Measurements from ENCODE around the gene ACAA1.
"Not testable (repeated sequence)": the region's sequence is repeated elsewhere in the genome, so short reads cannot be mapped to it uniquely, and the experiment has no call there.

ACAA1 gene

DNA sequence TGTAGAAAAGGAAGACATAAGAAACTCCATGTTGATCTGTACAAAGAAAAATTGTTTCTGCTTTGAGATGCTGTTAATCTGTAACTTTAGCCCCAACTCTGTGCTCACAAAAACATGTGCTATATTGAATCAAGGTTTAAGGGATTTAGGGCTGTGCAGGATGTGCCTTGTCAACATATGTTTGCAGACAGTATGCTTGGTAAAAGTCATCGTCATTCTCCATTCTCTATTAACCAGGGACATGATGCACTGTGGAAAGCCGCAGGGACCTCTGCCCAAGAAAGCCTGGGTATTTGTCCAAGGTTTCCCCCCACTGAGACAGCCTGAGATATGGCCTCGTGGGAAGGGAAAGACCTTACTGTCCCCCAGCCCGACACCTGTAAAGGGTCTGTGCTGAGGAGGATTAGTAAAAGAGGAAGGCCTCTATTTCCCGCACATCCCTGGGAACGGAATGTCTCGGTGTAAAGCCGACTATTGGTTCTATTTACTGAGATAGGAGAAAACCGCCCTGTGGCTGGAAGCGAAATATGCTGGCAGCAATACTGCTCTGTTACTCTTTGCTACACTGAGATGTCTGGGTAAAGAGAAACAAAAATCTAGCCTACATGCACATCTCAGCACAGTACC, 2.3 kb downstream of the ACAA1 start:
- DNase-seq: not testable (repeated sequence)

DNA sequence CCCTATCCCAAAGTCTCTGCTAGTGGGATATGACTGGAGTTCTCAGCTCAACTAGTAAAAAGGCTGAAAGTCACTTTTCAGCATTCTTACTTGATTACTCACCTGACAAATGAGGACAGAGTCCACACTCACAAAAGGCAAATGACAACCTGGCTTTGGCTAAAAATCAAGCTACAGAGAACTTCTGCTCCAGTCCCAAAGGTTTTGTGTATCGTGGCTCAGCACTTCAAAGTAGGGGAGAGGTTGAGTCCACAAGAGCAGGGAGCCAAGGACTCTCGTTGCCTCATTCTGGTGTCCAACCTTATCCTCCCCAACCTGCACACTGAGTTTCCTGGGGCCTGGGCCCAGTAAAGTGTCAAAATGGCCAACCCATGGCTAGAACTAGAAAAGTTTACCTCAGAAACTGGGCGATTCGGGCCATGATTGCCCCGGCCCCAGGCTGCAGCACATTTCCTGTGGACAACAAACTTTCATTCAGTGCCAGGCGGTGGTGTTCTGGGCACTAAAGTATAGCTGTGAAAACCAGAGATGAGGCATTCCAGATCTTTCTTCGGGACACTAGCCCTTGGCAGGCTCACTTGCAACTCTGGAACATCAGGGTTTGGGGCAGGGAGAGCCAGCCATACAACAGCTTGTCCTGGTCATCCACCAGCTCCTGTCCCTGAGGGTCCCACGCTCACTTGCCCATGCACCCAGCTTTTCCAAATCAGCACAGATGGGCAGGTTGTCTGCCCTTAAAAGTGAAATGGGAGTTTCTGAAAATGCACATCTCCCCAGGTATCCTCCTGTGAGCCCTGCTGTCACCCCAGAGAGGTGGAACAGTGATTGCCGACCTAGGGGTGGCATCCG, 3.1 kb downstream of the ACAA1 start:
- no peak for DNase-seq

DNA sequence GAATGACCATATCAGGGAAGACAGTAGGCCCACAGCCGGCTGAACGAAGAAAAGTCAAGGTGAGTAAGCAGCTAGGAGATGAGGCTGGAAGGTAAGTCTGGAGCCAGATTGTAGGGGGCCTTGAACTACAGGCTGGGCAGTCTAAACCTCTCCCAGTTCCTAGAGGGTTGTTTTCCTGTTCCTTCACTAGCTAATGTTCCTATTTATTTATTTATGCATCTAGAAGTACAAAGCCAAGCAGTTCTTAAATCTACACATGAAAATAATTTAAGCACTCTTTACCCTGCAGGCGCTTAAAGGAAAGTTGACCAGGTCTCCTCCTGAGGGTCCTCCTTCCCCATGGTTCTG, 3.7 kb downstream of the ACAA1 start:
- no peak for DNase-seq

DNA sequence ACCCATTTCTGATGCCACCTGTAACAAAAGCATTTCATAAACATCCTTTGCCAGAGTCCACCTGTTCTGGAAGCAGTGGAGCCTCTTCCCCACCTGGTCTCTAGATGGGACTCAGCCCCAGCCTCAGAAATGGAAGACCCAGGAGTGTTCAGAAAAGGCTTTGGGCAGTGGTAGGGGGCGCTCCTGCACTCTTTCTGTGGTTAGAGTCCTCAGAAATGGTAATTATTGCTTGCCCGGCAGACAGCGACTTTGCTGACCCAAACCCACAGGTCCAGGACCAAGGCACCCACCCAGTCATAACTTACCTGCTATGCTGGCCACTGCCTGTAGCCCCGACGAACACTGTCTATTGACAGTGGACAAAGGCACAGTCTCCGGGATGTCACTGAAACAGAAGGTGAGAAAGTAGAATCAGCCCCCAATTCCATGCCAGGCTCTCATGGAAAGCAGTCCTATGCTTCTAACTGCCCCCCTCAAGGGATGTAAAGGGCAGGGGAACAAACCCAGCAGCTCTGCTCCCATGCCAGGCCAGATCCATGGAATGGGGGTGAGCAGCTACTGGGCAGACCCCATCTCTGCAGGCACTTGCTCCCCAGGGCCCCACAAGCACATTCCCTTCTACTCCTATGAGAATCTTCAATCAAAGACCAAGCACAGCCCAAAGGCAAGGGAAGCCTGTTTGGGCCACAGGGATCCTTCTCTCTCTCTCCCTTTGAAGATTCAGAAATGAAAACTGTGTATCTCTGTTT, 5.1 kb downstream of the ACAA1 start:
- no peak for DNase-seq

DNA sequence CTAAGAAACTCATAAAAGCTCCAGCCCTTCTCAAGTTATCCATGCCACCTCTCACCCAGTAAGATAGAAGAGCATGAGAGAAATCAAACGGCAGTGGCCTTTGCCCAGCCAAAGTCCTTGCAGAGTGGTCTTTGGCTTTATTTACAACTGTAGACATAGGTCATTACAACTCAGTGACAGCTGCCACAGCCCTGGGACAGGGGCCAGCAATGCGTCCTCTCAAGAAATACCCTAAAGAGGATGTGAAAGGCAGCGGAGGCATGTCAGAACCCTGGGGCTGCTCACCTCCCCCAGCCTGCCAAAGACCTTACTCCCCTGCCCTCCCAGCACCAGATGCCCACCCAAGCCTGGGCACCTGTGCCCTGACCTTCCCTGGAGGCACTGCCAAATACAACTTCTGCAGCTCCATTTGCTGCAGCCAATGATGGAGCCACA, 6.3 kb downstream of the ACAA1 start:
- DNase-seq: no peak

DNA sequence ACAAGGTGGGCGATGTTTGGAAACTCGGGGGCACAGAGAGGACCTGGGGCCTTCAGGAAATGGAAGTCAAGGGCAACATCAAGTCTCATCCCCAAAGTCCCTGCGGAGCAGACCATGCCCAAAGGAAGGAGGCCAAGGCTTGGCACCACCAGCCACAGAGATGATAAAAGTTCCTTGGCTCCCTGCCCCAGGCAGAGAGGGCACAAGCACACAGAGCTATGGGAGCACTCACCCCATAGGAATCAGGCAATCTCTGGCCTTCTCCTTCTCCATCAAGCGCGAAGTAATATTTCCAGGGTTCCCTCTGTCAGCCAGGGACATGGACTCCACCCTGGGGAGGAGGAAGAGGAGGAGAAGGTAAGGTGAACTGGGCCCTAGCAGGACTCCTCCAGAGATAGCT, 7.9 kb downstream of the ACAA1 start:
- no peak for DNase-seq

DNA sequence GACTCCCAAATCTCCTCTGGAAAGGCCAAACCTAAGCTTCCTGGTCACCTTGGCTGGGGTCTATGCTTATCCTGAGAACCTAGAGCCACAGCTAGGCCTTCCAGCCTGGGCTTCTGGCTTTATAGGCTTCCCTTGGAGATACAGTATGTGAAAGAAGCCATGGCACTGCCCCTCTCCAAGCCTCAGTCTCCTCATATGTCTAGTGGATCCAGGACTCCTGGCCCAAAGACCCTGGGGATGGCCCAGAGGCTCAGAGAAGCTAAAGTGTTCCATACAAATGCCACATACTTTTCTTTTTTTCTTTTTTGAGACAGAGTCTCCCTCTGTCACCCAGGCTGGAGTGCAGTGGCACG, 8.6 kb downstream of the ACAA1 start:
- no peak for DNase-seq

DNA sequence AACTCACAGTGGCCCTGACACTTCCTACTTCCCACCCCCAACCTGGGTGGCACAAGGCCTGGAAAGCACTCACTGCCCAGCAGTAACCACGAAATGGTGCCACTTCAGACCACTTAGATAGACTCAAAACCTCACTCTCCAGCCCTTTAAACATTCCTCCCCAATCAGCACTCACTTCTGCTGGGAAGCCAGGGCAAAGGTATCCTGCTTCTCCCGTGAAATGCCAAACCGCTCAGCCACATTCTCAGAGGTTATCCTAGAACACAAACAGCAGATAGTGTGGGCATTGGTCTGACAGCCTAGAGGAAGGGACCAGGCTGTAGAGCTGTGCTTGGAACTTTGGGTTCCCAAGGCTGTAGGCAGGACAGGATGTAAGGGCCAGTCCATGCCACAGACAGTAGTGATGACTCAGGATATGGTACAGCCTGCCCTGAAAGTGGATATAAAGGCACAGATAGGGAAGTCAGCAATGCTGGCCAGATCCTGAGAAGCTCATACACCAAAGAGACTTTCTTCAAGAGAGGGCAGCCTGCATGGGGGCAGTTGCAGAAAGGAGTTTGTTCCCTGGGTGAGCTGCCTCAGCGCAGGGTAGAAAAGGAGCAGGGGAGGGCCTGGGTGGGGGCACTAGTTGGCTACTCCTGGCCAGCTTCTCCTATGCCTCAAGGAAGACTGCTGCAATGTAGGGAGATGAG, 9.2 kb downstream of the ACAA1 start:
- no peak for DNase-seq

DNA sequence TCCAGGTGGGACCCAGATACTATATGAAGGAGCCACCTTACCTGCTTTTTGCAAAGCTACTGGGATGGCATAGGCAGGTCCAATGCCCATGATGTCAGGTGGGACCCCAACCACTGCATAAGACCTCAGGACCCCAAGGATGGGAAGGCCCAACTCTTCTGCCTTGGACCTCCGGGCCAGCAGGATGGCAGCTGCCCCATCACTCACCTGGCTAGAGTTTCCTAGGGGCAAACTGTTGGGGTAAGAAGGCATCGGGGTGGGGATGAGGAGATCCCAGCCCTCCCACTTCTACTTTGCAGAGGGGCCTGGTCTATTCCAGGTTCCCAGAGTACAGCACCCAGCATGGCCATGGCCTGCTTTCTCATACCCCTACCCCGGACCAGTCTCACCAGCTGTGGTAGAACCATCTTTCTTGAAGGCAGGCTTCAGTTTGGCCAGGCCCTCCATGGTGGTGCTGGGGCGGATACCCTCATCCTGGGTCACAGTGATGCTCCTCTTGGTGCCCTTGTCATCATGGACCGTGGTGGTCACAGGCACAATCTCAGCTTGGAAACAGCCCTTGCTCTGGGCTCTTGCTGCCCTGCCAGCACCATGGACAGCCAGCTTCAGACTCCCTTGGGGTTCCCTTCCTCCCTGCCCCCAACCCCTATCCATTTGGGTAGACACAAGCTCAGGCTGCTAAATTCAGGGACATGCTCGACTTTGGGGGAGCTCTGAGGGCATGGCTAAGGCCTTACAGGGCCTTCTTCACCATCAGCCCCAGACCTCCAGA, 10.6 kb downstream of the ACAA1 start:
- DNase-seq: no peak

DNA sequence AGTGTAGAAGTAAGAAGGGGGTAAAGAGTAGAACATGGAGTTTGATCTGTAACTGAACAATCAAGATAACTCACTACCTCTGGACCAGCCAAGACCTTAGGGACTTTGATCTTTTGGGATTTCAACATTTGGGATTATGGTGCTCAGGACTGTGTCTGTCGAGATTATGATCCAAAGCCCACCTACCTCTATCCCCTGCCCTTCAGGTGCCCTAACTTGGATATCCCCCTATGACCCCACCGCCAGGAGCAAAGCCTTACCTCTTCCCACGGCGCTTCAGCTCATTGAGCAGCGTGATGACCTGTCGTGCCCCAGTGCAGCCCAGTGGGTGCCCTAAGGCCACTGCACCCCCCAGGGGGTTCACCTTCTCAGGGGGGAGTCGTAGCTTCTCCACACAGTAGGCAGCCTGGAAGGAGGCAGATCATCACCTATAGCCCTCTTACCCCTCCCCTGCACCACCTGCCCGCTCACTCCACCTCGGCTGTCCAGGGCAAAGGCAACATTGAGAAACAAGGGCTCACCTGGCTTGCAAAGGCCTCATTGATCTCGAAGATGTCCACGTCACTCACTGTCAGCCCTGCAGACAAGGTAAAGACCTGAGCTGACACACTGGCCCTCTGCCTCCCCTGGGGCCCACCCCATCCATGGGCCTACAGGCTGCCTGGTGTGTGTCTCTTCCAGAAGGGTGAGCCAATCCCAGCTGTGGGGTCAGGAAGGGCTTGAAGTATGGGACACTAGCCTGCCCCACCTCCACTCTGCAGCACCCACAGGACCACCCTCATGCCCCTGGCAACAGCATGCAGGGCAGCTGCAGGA, 11.4 kb downstream of the ACAA1 start:
- DNase-seq: no peak

DNA sequence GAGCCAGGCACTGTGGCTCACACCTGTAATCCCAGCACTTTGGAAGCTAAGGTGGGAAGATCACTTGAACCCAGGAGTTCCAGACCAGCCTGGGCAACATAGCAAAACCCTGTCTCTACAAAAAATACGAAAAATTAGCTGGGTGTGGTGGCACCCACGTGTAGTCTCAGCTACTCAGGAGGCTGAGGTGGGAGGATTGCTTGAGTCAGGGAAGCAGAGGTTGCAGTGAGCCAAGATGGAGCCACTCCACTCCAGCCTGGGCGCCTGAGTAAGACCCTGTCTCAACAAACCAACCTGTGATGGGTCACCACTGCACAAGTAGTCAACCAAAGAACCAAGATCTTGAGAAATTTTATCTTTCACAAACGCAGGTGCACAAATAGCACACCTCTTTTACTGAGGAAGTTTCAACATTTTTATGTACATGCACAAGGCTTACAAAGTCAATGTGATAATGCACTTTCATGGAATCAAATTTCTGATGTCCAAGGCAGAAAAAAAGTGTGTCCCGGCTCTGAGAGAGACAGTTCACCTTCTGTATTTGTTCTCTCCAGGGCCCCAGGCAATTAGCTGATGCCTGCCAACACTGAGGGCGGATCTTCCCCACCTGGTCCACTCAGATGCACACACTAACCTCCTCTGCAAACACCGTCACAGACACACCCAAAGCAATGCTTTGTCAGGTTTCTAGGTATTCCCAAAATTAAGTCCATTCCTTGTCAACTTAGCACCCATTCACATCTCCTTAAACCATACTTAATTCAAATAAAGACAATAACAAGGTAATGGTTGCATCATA, 12.4 kb downstream of the ACAA1 start:
- no peak for DNase-seq

DNA sequence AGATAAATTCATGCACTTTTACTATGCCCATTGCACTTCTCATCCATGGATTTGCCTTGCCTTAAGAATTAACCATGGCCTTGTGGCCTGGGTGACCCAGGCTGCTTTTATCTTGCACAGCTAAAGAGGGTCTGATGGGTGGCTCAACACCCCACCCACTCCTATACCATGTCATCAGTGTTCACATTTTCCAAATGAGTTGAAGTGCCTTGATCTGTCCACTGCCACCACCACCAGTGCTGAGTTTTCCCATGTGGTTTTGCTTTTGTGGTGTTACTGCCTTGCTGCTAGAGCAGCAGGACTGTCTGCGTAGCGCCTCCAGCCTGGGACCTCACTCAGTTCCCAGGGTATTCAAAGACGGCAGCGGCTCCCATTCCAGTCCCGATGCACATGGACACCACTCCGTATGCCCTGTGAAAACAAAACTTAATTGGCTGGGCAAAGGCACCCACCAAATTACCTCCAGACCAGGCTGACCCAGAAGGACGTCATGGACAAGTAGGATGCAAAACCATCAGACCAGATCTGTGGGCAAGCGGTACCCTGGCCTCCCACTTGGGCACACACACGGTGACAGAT, 14.1 kb downstream of the ACAA1 start:
- DNase-seq: no peak

DNA sequence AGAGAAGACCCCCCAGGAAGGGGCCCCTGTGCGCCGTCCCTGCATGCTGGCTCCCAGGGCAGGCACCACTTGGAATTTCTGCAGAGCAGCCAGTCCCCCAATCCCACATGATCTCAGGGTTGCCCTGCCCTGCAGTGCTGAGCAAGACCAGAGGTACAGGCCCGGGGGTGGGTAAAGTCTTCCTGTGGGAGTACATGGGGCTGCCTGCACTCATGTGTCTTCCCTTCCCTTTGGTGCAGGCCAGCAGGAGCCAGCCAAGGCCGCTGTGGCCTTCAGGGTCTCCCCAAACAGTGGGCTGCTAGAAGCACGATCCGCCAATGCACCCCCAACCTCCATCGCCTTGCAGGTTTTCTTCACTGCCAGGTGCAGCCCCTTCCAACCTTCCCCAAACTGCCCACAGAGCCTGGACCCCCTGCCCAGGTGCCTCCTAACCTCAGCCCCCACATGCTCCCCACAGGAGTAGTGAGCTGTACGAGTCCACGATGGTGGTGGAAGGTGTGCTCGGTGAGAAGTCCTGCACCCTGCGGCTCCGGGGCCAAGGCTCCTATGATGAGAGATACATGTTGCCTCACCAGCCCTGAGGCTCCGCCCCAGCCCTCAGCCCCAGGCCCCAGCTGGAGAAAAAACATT, 15.0 kb downstream of the ACAA1 start:
- no peak for DNase-seq

DNA sequence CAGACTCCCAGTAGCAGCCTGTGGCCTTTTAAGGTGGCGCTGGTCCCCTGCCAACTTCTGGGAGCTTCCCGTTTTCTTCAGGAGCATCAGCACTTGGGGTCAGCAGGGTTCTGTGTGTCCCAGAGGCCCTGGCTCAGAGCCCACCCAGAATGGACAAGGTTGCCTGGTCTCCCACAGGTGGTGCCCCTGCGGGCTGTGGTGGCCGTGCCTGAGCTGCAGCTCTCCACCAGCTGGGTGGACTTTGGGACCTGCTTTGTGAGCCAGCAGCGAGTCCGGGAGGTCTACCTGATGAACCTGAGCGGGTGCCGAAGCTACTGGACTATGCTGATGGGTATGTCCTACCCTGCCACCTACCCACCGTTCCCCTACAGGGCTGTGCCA, 15.5 kb downstream of the ACAA1 start:
- no peak for DNase-seq

DNA sequence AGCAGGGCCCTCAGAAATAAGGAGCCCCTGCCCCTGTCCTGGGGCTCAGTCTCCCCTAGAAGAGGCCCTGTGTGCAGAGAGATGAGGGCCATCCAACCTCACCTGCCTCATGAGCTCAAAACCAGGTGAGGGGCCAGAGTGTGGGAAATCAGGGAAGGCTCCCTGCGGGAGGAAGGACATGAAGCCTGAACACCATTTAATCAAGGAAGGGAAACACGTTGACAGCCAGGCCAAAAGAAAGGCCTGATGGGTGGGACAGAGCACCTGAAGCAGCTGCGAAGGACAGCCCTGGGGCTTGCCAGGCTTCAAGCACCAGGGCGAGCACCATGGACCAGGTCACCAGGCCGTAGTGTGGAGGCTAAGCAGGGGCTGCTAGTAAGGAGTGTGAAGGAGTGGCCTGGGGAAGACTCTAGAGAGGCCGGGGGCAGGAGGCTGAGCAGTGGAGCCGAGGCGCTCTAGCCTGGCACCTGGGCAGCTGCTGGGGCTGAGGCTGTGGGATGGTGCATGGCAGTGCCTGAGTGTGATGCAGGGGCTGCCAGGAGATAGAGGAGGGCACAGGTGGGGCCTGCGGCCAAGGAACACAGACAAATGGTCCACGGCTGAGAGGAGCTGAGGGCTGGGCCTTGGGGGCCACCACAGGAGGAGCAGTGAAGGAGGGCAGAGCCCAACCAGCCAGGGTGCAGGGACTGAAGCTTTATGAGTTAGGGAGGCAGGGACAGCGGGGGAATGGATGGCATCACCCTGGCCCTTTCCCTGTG, 16.1 kb downstream of the ACAA1 start:
- no peak for DNase-seq

DNA sequence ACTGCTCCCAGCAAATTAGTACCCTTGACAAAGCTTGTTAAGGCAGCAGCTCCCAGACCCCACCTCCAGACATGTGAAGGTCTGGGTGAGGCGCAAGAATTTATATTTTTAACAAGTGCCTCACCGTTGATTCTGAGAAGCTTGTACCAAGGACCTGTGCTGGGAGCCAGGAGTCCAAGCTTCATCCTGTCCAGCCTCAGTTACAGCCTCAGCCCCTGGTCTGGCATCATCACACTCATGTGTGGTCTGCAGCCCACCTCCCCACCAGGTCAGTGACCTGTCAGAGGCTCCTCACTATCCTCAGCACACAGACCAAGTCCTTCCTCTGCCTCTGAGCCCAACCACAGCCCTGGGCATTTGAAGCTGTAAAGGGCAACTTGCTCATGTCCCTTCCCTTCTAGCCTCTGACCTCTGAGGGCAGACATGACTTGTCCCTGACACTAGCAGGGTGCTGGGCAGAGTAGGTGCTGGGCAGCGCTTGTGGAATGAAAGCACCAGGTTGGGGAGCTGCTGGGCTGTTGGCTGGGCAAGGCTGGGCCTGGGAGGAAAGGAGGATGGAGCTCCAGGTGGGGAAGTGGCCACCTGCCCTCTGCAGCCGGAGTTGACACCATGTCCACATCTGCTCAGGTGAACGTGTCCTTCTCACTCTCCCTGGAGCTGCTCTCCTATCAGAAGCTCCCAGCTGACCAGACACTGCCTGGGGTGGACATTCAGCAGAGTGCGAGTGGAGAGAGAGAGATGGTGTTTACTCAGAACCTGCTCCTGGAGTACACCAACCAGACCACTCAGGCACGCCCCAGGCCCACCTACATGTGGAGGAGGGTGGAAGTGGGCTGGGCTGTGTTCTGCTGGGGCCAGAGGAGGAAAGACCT, 16.9 kb downstream of the ACAA1 start:
- DNase-seq: no peak

DNA sequence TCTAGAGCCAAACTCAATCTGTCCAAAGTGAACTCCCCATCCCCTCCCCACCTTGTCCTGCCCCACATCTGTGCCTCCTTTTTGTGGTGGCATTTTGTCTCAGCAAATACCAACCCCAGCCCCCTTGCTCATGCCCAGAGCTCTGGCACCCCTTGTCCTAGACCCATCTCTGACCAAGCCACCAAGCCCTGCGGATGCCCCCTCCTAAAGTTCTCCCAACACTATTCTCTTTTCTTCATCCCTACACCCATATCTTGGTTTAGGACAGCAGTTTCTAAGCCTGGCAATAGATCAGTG, 17.7 kb downstream of the ACAA1 start:
- no peak for DNase-seq

DNA sequence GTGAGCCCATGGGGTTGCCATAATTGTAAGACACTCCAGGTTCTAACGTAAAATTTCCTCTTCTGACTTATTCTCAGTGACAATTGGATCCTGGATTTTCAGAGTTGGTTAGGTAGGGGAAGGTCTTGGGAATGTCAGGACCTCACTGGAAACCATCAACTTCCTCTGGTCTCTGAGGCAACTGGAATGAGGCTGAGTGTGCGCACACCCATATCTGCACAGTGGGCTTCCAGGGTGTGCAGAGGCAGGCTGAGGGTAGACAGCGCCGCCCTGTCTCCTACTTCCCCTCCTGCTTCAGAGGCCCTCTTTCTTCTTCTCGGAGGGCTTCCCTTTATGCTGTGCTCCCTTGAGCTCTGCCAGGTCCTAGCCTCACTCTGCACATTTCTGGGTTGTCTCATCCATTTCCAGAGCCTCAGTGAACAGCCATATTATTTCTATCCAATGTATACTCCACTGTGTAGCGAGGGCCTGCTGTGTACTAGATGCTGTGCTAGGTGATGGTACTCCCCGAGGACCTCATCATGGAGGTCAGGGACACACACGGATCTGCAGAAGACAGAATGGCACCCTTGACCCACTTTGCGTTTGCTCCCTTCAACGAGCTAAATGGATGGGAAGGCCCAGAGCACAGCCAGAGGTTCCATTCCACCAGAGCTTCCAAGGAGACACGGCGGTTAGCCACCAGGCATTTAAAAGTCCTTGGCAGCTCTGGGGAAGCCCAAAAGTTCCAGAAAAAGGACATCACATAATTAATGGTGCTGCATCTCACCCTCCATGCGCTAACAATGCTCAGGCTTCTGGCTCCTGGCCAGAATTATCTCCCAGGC, 18.3 kb downstream of the ACAA1 start:
- no peak for DNase-seq
